ENCODE data around the gene USP13. TPM values are rescaled to one million over a fixed set of nuclear protein-coding genes. Genes with fewer than 3 reads are reported as not detected.

Gene USP13
- total RNA-seq, 1 experiment from 2014 or later = 22.7 TPM

- ChIA-PET RAD21 (ENCODE audit: low non-redundant PET in 1 of 2, low total read pairs in 2 of 2, uncharacterized antibody in 2 of 2, unreplicated experiment in 2 of 2) (no interaction called here), POLR2A (interaction anchor here (0.7 kb wide), 1 partner anchor 460 kb away, joined by 4 read pairs; no protein-coding TSS in a partner anchor), CTCF (no interaction called here)
- H3K9me3 ChIP-seq (ENCODE audit: control insufficient read depth in 1 of 2, insufficient read depth in 1 of 2, low read depth in 1 of 2, low read length in 2 of 2) = no peaks in the 10 kb centered on the region
- no peaks in the 10 kb centered on the region for H3K27me3 ChIP-seq (ENCODE audit: insufficient read depth, low read length)
- BruUV-seq (replicated peaks) = no TSS peak
- intact Hi-C loops (cut with micrococcal nuclease) = no loop called here
- DNase-seq (ENCODE audit: low read depth, low spot score) (no peak), ATAC-seq (no peak)
- H3K9me2 ChIP-seq (ENCODE audit: insufficient read depth) = no peaks in the 10 kb centered on the region
- H3K4me3 ChIP-seq (replicated peaks in 1 of 2; ENCODE audit: low read depth in 1 of 2, low read length in 2 of 2) = no peak overlapping the region
- TF ChIP-seq ZBTB33 (IDR thresholded peaks at IDR 0.05; ENCODE audit: extremely low read depth, insufficient replicate concordance, low read length) = no peak
- no peak for TF ChIP-seq RAD21 (IDR thresholded peaks at IDR 0.05; ENCODE audit: low read depth)
- no peak for TF ChIP-seq CBX3 (IDR thresholded peaks at IDR 0.05; ENCODE audit: low read depth)
- no peak for TF ChIP-seq FOSL1 (IDR thresholded peaks at IDR 0.05; ENCODE audit: low read depth)
- no peak for TF ChIP-seq SP1 (IDR thresholded peaks at IDR 0.05; ENCODE audit: low read depth)
- no peak for TF ChIP-seq TCF7L2 (IDR thresholded peaks at IDR 0.05; ENCODE audit: borderline replicate concordance, extremely low read depth, insufficient read depth, insufficient read length)
- no peak for TF ChIP-seq YY1 (IDR thresholded peaks at IDR 0.05; ENCODE audit: extremely low read depth, insufficient replicate concordance, low read depth, low read length)
- TF ChIP-seq ELF1 (IDR thresholded peaks at IDR 0.05; ENCODE audit: borderline replicate concordance, low read depth) = no peak
- no peak for TF ChIP-seq ZFX (IDR thresholded peaks at IDR 0.05)
- TF ChIP-seq JUND (IDR thresholded peaks at IDR 0.05) = no peak
- peaks cover 69% of the 10 kb centered on the region for H3K79me2 ChIP-seq (ENCODE audit: insufficient read depth, low read length)
- H3K9ac ChIP-seq (ENCODE audit: low read length) = no peak overlapping the region
- peak overlapping the region; percentile 69; the same call in 1 of the 2 replicates for H3K4me2 ChIP-seq (ENCODE audit: low read length)
- H4K20me1 ChIP-seq (ENCODE audit: insufficient read depth) = no peaks in the 10 kb centered on the region
- no peaks in the 10 kb centered on the region for H3K36me3 ChIP-seq (ENCODE audit: control insufficient read depth in 1 of 2, insufficient read depth in 2 of 2, low read length in 2 of 2)
- H3K4me1 ChIP-seq (ENCODE audit: control insufficient read depth in 1 of 2, insufficient read depth in 2 of 2, low read length in 2 of 2) = peaks cover 4 to 19% of the 10 kb centered on the region in 2 experiments; a peak in 3 of 4 replicates
- no peak overlapping the region for H2AFZ ChIP-seq (ENCODE audit: low read depth, low read length, poor library complexity, severe bottlenecking)
- H3K27ac ChIP-seq (ENCODE audit: low read depth, low read length) = no peak overlapping the region
These were observed 2.4 kb downstream of the USP13 start for GRCh38 chr3:179655236-179655635.

Data from HCT116 (cell line).